K562 (cell line): Measurements from ENCODE around the gene PIH1D1. TPM values are rescaled to one million over a fixed set of nuclear protein-coding genes. Genes with fewer than 3 reads are reported as not detected.
"Not testable (repeated sequence)": the region's sequence is repeated elsewhere in the genome, so short reads cannot be mapped to it uniquely, and the experiment has no call there.

Source experiments
- ATAC-seq: fragments of 200-7000 bp; cut with Tn5 transposase; 3 replicates; pipeline ENCODE4 v1.9.1; 2020; ENCODE audit warnings: moderate library complexity
- BruUV-seq: library from RNA; stranded (reverse); fragments of 400-500 nt; replicated peaks from 2 replicates; lab custom pipeline; 2021; lab: Mats Ljungman, UMichigan
- CTCF ChIA-PET: fragments of 300-600 bp; formaldehyde crosslinking; extraction: SDS; loops from one replicate; lab custom pipeline; 2021; ENCODE audit warnings: low intra/inter-chr PET ratio; lab: Yijun Ruan, JAX
- POLR2A ChIA-PET: fragments of 300-600, 350-650 bp; sonication (Branson Sonifier 250); formaldehyde crosslinking; extraction: SDS; loops from one replicate; lab custom pipeline; 2021; ENCODE audit warnings: antibody characterized with exemption, inconsistent platforms; lab: Yijun Ruan, JAX
- DNase-seq, 4 experiments: peaks; one replicate each; pipeline versions ENCODE4 v3.0.0 to v3.0.0-alpha.2; 2011 to 2018; ENCODE audit warnings: low spot score in 3 of 4, mixed read lengths in 3 of 4; ENCODE audit errors: extremely low read depth in 1 of 4
- FAIRE-seq: peaks from 2 replicates; lab custom pipeline; 2011; peaks lifted over from hg19 to GRCh38; lab: Jason Lieb, UNC
- H2AFZ ChIP-seq: 2 replicates; pipeline ENCODE4 v1.6.0; 2011; ENCODE audit warnings: low read depth, low read length, control low read depth, inconsistent platforms
- H3K27ac ChIP-seq: fragments of 200-600 bp; 3 replicates; pipeline ENCODE4 v1.8.0; 2011; ENCODE audit warnings: low read depth, mild to moderate bottlenecking, control low read depth, inconsistent platforms, low read length, moderate library complexity, mixed read lengths; ENCODE audit errors: extremely low read depth
- H3K27me3 ChIP-seq, 2 experiments: fragments of 300-600 bp in 1 of 2; 2 replicates in 1 of 2; 3 replicates in 1 of 2; pipeline versions ENCODE4 v1.6.0 to v1.8.0; 2011; ENCODE audit warnings: inconsistent platforms in 2 of 2, low read length in 2 of 2, mild to moderate bottlenecking in 1 of 2, mixed read lengths in 1 of 2, moderate library complexity in 1 of 2; ENCODE audit not compliant: control insufficient read depth in 2 of 2, insufficient read depth in 2 of 2
- H3K36me3 ChIP-seq: fragments of 300-600 bp; 3 replicates; pipeline ENCODE4 v1.8.0; 2011; ENCODE audit warnings: mild to moderate bottlenecking, low read length, inconsistent platforms; ENCODE audit not compliant: control insufficient read depth, insufficient read depth
- H3K4me1 ChIP-seq, 2 experiments: fragments of 200-600 bp in 1 of 2; replicated peaks in 1 of 2; 2 replicates in 1 of 2; 3 replicates in 1 of 2; pipeline versions ENCODE4 v1.5.1 to v1.8.0; 2011; ENCODE audit warnings: inconsistent platforms in 2 of 2, low read length in 2 of 2, mild to moderate bottlenecking in 1 of 2, mixed read lengths in 1 of 2, moderate library complexity in 1 of 2; ENCODE audit not compliant: control insufficient read depth in 2 of 2, insufficient read depth in 2 of 2
- H3K4me2 ChIP-seq: 2 replicates; pipeline ENCODE4 v1.6.1; 2011; ENCODE audit warnings: low read length, control low read depth, inconsistent platforms, mixed read lengths; ENCODE audit not compliant: insufficient read depth
- H3K4me3 ChIP-seq: fragments of 200-600 bp; sonication (generic), shearing (Covaris generic); 2 replicates; pipeline ENCODE4 v1.5.1; 2016; ENCODE audit warnings: control low read depth, inconsistent platforms
- H3K79me2 ChIP-seq: fragments of 200-600 bp; 3 replicates; pipeline ENCODE4 v1.8.0; 2011; ENCODE audit warnings: low read length, inconsistent platforms; ENCODE audit not compliant: control insufficient read depth, insufficient read depth
- H3K9ac ChIP-seq, 2 experiments: 2 replicates each; pipeline versions ENCODE4 v1.6.0 to v1.6.1; 2011; ENCODE audit warnings: low read depth in 2 of 2, low read length in 2 of 2, control low read depth in 1 of 2, inconsistent platforms in 1 of 2, mild to moderate bottlenecking in 1 of 2, mixed read lengths in 1 of 2; ENCODE audit not compliant: insufficient read depth in 1 of 2
- H3K9me1 ChIP-seq: one replicate; pipeline ENCODE4 v1.6.0; 2011; ENCODE audit warnings: inconsistent platforms, mild to moderate bottlenecking, low read length, moderate library complexity; ENCODE audit not compliant: control insufficient read depth, insufficient read depth
- H3K9me3 ChIP-seq: replicated peaks from 2 replicates; pipeline ENCODE4 v1.5.1; 2011; ENCODE audit warnings: low read depth, low read length, inconsistent platforms; ENCODE audit not compliant: control insufficient read depth, insufficient read depth
- H4K20me1 ChIP-seq: replicated peaks from 2 replicates; pipeline ENCODE4 v1.6.1; 2011; ENCODE audit warnings: low read length, inconsistent platforms, mixed read lengths; ENCODE audit not compliant: control insufficient read depth, insufficient read depth
- ZNF121 ChIP-seq: sonication (generic); formaldehyde crosslinking; conservative IDR thresholded peaks from 2 replicates; pipeline ENCODE4 v1.8.0; 2022; ENCODE audit warnings: missing genetic modification reagents
- WGBS: fragments of 100-300 bp; shearing (Covaris generic); methylation state at CpG from one replicate; pipeline ENCODE4 v1.1.6; 2016; ENCODE audit warnings: low coverage, mixed read lengths; ENCODE audit not compliant: insufficient coverage; ENCODE audit errors: missing lambda C conversion rate; 5-methylcytosine and 5-hydroxymethylcytosine counted together
- in situ Hi-C: fragments of 300-500 bp; cut with MboI; formaldehyde crosslinking; loops from 4 replicates; pipeline ENCODE4 v1.15.0; 2018; ENCODE audit warnings: inconsistent platforms, mixed read lengths
- intact Hi-C: fragments of 100-400 bp; cut with micrococcal nuclease; formaldehyde crosslinking; loops from 2 replicates; pipeline ENCODE4 v1.14.2; 2022
- polyA plus RNA-seq, 8 experiments: library from polyadenylated mRNA; depleted of rRNA in 4 of 8; stranded (reverse) in 5 of 8; unstranded in 3 of 8; fragments of >200 nt; fragmentation: Nextera tagmentation in 2 of 8; fragmentation: Illumina TruSeq in 1 of 8; extraction: Ambion mirVana in 2 of 8; extraction: Trizol in 1 of 8; gene quantifications; 2 replicates each; pipeline versions ENCODE4 v1.2.1 to v1.2.3, GENCODE V29; 2011 to 2014; ENCODE audit warnings: inconsistent platforms in 1 of 8, missing spikeins in 1 of 8
- total RNA-seq, 7 experiments: library from RNA; depleted of rRNA in 6 of 7; stranded (reverse); fragments of >200 nt in 6 of 7; fragmentation: Illumina TruSeq in 2 of 7; extraction: Trizol in 2 of 7; gene quantifications; 2 replicates each; pipeline versions ENCODE4 v1.2.1 to v1.2.3, GENCODE V29; 2011 to 2021; ENCODE audit warnings: low replicate concordance in 1 of 7
- TF ChIP-seq, protein P1 (sequence below), 3 experiments: fragments of 200-800 bp in 1 of 3; sonication (Bioruptor generic) in 1 of 3; sonication (generic) in 1 of 3; formaldehyde crosslinking in 1 of 3; IDR thresholded peaks; 2 replicates each; pipeline versions ENCODE4 v1.6.1 to v1.8.0; 2016 to 2022; ENCODE audit warnings: mild to moderate bottlenecking in 2 of 3, missing compliant biosample characterization in 2 of 3, missing genetic modification characterization in 2 of 3, missing genetic modification reagents in 1 of 3

The PIH1D1 gene
- total and polyA plus RNA-seq, 9 of the 15 experiments (the other 6 are each of a cell fraction or from before 2014, with no cell fraction given): 26.5 to 224 (median 137) TPM

GRCh38 chr19:49473868-49474541, 22.4 kb upstream of the PIH1D1 start, which contains the start of gene FLT3LG (continued):
- TF ChIP-seq, protein P1, sequence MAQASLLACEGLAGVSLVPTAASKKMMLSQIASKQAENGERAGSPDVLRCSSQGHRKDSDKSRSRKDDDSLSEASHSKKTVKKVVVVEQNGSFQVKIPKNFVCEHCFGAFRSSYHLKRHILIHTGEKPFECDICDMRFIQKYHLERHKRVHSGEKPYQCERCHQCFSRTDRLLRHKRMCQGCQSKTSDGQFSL (CRISPR knock-in tag; IDR thresholded peaks at IDR 0.05): peak; percentile 74
- TF ChIP-seq, protein P1 (tag; IDR thresholded peaks at IDR 0.05): peak in 1 of 2 experiments; percentile 43; a peak in 1 of 4 replicates

DNA sequence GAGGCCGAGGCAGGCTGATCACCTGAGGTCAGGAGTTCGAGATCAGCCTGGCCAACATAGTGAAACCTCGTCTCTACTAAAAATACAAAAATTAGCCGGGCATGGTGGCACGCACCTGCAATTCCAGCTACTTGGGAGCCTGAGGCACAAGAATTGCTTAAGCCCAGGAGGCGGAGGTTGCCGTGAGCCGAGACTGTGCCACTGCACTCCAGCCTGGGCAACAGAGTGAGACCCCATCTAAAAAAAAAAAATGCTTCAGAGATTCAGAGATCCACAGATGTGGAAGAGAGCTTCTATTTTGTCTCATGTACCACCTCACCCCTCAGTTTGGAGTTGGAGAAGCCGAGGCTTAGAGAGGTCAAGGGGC, 21.9 kb upstream of the PIH1D1 start:
- in situ Hi-C loops, H3K27ac ChIP-seq, H3K27me3 ChIP-seq, H4K20me1 ChIP-seq, H3K9me3 ChIP-seq, H3K9me1 ChIP-seq, ATAC-seq, H3K79me2 ChIP-seq, intact Hi-C loops, DNase-seq, FAIRE-seq, BruUV-seq: not testable (repeated sequence)
- peak; percentile 94 for TF ChIP-seq ZNF121 (CRISPR knock-in tag)
- Histone ChIP-seq H3K4me1 (peaks cover 16 to 50% of the 10 kb centered on the region in 2 experiments), H3K4me3 (peak overlapping the region; percentile 56), H2AFZ (peak overlapping the region; percentile 94), H3K4me2 (peak overlapping the region; percentile 73), H3K36me3 (peaks cover 14% of the 10 kb centered on the region; the same call in 1 of the 3 replicates), H3K9ac (peak overlapping the region; percentile 53 to 94; a peak in 3 of 4 replicates)
- WGBS: 65% methylated on average over 7 of the region's 9 CpGs
- ChIA-PET CTCF (interaction anchor here (0.8 to 1.3 kb wide), 2 partner anchors 96 to 205 kb away, joined by 5 to 9 read pairs; no protein-coding TSS in a partner anchor), POLR2A (interaction anchor here (0.6 kb wide), 1 partner anchor 22 kb away, joined by 3 read pairs; no protein-coding TSS in a partner anchor)
